GM12873 (cell line): ENCODE results near the gene RLN3.

ENCODE experiments used
- TF ChIP-seq, protein P1 (sequence below): IDR thresholded peaks from 2 replicates; pipeline ENCODE4 v1.5.1; 2012; ENCODE audit warnings: low read depth, mild to moderate bottlenecking, moderate library complexity, low read length, control low read depth; ENCODE audit not compliant: insufficient read depth; ENCODE audit errors: missing control alignments

RLN3 gene, protein sequence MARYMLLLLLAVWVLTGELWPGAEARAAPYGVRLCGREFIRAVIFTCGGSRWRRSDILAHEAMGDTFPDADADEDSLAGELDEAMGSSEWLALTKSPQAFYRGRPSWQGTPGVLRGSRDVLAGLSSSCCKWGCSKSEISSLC

DNA sequence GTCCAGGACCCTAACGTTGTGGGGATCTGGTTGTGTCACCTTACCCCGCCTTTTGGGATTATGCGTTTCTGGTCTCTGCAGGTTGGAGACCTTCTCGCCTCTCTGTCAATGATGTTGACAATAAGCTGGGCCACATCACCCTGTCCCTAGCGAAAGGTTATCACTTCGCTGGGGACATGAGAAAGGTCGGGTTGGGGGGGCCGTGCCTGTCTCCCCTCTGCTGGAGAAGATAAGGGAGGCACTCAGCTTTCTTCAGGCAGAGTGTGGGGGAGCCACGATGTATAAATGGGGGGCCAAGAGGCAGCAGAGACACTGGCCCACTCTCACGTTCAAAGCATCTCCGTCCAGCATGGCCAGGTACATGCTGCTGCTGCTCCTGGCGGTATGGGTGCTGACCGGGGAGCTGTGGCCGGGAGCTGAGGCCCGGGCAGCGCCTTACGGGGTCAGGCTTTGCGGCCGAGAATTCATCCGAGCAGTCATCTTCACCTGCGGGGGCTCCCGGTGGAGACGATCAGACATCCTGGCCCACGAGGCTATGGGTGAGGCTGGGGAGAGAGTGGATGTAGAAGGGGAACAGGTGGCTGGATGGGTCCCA, at the start of gene RLN3:
Gene RLN3 (plus strand): TSS at position 293 of the 595 bp plus-strand sequence. CDS start 57 bp downstream, at position 350.
- TF ChIP-seq, protein P1, sequence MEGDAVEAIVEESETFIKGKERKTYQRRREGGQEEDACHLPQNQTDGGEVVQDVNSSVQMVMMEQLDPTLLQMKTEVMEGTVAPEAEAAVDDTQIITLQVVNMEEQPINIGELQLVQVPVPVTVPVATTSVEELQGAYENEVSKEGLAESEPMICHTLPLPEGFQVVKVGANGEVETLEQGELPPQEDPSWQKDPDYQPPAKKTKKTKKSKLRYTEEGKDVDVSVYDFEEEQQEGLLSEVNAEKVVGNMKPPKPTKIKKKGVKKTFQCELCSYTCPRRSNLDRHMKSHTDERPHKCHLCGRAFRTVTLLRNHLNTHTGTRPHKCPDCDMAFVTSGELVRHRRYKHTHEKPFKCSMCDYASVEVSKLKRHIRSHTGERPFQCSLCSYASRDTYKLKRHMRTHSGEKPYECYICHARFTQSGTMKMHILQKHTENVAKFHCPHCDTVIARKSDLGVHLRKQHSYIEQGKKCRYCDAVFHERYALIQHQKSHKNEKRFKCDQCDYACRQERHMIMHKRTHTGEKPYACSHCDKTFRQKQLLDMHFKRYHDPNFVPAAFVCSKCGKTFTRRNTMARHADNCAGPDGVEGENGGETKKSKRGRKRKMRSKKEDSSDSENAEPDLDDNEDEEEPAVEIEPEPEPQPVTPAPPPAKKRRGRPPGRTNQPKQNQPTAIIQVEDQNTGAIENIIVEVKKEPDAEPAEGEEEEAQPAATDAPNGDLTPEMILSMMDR: no peak

DNA sequence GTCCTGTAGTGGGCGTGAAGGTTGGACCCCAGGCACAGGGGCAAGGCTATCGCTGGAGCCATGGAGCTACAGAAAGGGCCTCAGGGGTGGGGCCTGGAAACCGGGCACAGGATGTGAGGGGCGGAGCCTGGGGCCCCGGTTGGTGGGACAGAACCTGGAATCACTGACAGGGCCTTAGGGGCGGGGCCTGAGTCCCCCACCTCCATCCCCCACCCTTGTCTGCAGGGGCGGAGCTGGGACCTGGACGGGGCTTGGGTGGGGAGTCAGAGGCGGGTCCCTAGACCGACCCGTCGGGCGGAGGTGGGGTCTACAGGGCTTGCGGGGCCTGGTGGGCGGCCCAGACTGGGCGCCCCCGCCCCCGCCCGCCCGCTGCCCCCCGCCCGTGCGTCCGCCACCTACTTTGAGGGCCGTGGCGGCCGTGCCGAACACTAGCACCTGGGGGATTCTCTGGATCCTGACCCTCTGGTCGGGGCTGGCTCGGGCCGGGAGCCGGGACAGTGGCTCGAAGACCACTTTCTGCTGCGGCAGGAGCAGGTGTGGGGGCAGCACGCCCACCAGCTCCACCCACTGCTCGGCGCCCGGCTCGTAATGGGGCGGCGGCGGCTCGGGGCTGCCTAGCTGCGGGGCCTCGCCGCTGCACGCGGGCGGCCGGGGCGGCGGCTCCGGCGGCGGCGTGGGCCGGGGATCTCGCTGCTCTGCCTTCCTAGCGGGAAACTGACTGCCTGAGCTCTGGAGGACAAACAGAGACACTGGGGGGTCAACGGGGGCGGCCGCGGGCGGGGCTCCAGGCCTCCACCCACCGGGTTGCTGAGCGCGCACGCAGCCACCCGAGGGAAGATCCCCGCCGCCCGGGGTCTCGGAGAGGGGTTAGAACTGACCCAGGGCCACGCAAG, 49.4 kb upstream of the RLN3 start:
- TF ChIP-seq, protein P1: no peak

DNA sequence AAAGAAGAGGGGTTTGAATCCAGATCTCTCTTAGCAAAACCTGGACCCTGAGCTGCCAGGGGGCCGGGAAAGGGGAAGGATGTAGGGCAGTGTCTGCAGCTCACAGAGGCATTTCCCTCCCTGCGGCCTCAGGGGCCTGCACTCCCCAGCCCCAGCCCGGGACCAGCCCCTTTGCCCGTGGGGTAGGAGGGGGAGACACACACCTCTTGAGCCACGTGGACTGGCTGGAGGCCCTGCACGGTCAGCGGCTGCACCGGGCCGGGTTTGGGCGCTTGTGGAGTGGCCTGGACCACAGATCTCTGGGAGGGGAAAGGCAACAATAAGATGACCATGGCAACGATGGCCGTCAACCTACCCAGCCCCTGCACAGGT, 48.7 kb upstream of the RLN3 start:
- TF ChIP-seq, protein P1: no peak

DNA sequence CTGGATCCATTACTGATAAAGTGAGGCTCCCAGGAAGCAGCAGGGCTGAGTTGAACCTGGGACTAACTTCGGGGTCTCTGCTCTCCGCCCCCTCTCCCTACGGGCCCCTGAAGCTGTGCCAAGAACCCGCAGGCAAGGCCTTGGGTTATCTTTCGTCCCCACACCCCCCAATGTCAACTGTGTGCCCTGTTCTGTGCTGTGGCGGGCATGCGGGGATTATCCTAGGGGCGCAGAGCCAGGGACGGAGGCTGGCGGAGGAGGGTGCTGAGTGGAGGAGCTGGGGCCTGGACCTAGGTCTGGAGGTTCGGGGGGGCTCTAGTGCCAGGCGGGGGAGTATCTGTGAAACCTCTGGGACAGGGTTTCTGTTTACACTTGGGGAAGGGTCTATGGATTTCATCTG, 48.3 kb upstream of the RLN3 start:
- TF ChIP-seq, protein P1: no peak

DNA sequence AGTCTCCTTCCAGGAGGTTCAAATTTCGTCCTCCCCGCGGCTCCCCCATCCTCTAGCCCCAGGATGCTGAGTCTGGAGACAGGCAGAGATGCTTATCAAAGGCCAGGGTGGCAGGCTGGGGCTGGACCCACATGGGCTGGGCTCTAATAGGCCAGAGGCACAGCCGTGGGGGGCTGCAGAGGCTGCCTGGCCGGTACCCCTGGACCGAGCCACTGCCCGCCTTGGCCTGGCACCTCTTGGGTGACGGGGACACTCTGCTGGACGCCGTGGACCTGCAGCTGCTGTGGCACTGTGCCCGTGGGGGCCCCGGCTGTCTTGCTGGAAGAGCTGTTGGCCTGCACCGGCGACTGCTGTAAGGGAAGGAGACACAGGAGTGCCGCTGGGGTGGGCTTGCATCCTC, 47.6 kb upstream of the RLN3 start:
- TF ChIP-seq, protein P1: no peak

DNA sequence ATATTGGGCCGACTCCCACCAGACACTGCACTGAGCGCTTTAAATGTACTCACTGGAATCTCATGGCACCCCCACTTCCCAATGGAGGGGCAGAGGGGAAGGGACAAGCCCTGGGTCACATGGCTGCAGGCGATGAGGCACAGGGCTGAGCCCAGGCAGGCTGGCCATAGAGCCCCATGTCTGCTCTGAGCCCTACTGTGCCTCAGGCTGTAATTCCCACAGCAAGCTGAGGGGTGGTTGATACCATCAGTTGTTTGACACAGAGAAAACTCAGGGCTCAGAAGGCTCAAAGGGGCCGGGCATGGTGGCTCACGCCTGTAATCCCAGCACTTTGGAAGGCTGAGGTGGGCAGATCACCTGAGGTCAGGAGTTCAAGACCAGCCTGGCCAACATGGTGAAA, 46.9 kb upstream of the RLN3 start:
- TF ChIP-seq, protein P1: no peak

DNA sequence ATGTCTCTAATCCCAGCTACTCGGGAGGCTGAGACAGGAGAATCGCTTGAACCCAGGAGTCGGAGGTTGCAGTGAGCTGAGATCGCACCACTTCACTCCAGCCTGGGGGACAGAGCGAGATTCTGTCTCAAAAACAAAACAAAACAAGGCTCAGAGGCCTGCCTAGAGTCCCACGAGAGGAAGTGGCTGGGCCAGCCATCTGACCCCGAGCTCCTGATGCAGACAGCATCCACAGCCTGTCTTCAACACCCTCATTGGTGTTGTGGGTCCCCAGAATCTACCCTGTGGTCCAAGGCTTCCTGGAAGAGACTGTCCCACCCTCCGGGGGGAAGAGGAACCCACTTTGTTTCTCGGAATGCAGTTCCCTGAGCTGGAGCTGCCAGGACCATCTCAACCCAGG, 46.5 kb upstream of the RLN3 start:
- TF ChIP-seq, protein P1: no peak
